IMR-90 (cell line): Measurements from ENCODE around the gene HIVEP3. TPM values are rescaled to one million over a fixed set of nuclear protein-coding genes. Genes with fewer than 3 reads are reported as not detected.

Source experiments
- ATAC-seq: fragments of 200-7000 bp; cut with Tn5 transposase; 2 replicates; pipeline ENCODE4 v1.9.1; 2020; ENCODE audit warnings: low read depth, mild to moderate bottlenecking, moderate library complexity
- BruUV-seq: library from RNA; stranded (reverse); fragments of 400-500 nt; replicated peaks from 2 replicates; lab custom pipeline; 2021; lab: Mats Ljungman, UMichigan
- CTCF ChIA-PET: fragments of 300-600 bp; formaldehyde crosslinking; extraction: SDS; loops from one replicate; lab custom pipeline; 2021; ENCODE audit warnings: antibody characterized with exemption; lab: Yijun Ruan, JAX
- POLR2A ChIA-PET: fragments of 300-600 bp; sonication (Branson Sonifier 250); formaldehyde crosslinking; loops from one replicate; lab custom pipeline; 2022; ENCODE audit warnings: antibody characterized with exemption; ENCODE audit not compliant: unreplicated experiment; lab: Charles Lee
- DNase-seq: peaks from one replicate; pipeline ENCODE4 v3.0.0; 2013
- H2AFZ ChIP-seq: replicated peaks from 2 replicates; pipeline ENCODE3; 2013; ENCODE audit warnings: low read length, mild to moderate bottlenecking; ENCODE audit not compliant: poor library complexity
- H2AK5ac ChIP-seq: 2 replicates; pipeline ENCODE4 v1.6.1; 2013; ENCODE audit warnings: low read depth, low read length, inconsistent platforms
- H2AK9ac ChIP-seq: replicated peaks from 2 replicates; pipeline ENCODE3; 2013; ENCODE audit warnings: mild to moderate bottlenecking, low read depth, low read length, moderate library complexity; ENCODE audit not compliant: poor library complexity
- H2BK120ac ChIP-seq: 2 replicates; pipeline ENCODE4 v1.6.1; 2013; ENCODE audit warnings: low read depth, low read length, inconsistent platforms
- H2BK15ac ChIP-seq: 3 replicates; pipeline ENCODE4 v1.6.1; 2013; ENCODE audit warnings: low read depth, low read length, inconsistent platforms
- H2BK20ac ChIP-seq: 2 replicates; pipeline ENCODE4 v1.6.1; 2013; ENCODE audit warnings: low read depth, mild to moderate bottlenecking, inconsistent platforms, low read length, moderate library complexity
- H2BK5ac ChIP-seq: 2 replicates; pipeline ENCODE4 v1.6.1; 2013; ENCODE audit warnings: mild to moderate bottlenecking, low read depth, low read length, inconsistent platforms; ENCODE audit not compliant: poor library complexity, severe bottlenecking
- H3K14ac ChIP-seq: replicated peaks from 2 replicates; pipeline ENCODE4 v1.6.1; 2013; ENCODE audit warnings: low read depth, low read length, inconsistent platforms
- H3K18ac ChIP-seq: 2 replicates; pipeline ENCODE4 v1.6.1; 2013; ENCODE audit warnings: low read depth, low read length, control low read depth
- H3K23ac ChIP-seq: 2 replicates; pipeline ENCODE4 v1.6.1; 2013; ENCODE audit warnings: low read depth, low read length, inconsistent platforms
- H3K27ac ChIP-seq: 2 replicates; pipeline ENCODE4 v1.5.1; 2013; ENCODE audit warnings: mild to moderate bottlenecking, control low read depth, low read length; ENCODE audit not compliant: insufficient read depth
- H3K27me3 ChIP-seq: 2 replicates; pipeline ENCODE4 v1.6.1; 2013; ENCODE audit warnings: low read length; ENCODE audit not compliant: control insufficient read depth, insufficient read depth
- H3K36me3 ChIP-seq: 2 replicates; pipeline ENCODE4 v1.6.1; 2013; ENCODE audit warnings: low read length, mixed read lengths; ENCODE audit not compliant: control insufficient read depth, insufficient read depth
- H3K4ac ChIP-seq: 2 replicates; pipeline ENCODE4 v1.6.1; 2013; ENCODE audit warnings: low read depth, low read length, inconsistent platforms
- H3K4me1 ChIP-seq: 2 replicates; pipeline ENCODE4 v1.6.1; 2013; ENCODE audit warnings: low read length, mixed read lengths; ENCODE audit not compliant: control insufficient read depth, insufficient read depth
- H3K4me2 ChIP-seq: 2 replicates; pipeline ENCODE4 v1.6.1; 2013; ENCODE audit warnings: low read depth, mild to moderate bottlenecking, control low read depth, low read length, moderate library complexity
- H3K4me3 ChIP-seq: 2 replicates; pipeline ENCODE4 v1.5.1; 2013; ENCODE audit warnings: low read depth, mild to moderate bottlenecking, control low read depth, low read length, moderate library complexity; ENCODE audit not compliant: insufficient read depth
- H3K56ac ChIP-seq: 2 replicates; pipeline ENCODE4 v1.6.1; 2013; ENCODE audit warnings: low read length, inconsistent platforms; ENCODE audit not compliant: insufficient read depth; ENCODE audit errors: extremely low read depth
- H3K79me1 ChIP-seq, 2 experiments: 2 replicates each; pipeline ENCODE4 v1.6.1; 2013; ENCODE audit warnings: low read length in 2 of 2, inconsistent platforms in 1 of 2, low read depth in 1 of 2
- H3K9ac ChIP-seq: 2 replicates; pipeline ENCODE4 v1.6.1; 2013; ENCODE audit warnings: low read depth, low read length, control low read depth
- H3K9me1 ChIP-seq: 2 replicates; pipeline ENCODE4 v1.6.1; 2013; ENCODE audit warnings: low read length, inconsistent platforms; ENCODE audit not compliant: insufficient read depth
- H3K9me3 ChIP-seq: 2 replicates; pipeline ENCODE4 v1.6.1; 2013; ENCODE audit warnings: low read length; ENCODE audit not compliant: control insufficient read depth, insufficient read depth
- H4K20me1 ChIP-seq: 2 replicates; pipeline ENCODE4 v1.6.1; 2013; ENCODE audit warnings: low read length, inconsistent platforms; ENCODE audit not compliant: insufficient read depth
- H4K5ac ChIP-seq: 2 replicates; pipeline ENCODE4 v1.6.1; 2013; ENCODE audit warnings: mild to moderate bottlenecking, low read depth, low read length, control low read depth
- H4K8ac ChIP-seq, 2 experiments: 2 replicates each; pipeline ENCODE4 v1.6.1; 2013; ENCODE audit warnings: low read depth in 2 of 2, low read length in 2 of 2, control low read depth in 1 of 2, inconsistent platforms in 1 of 2
- H4K91ac ChIP-seq: 2 replicates; pipeline ENCODE4 v1.6.1; 2013; ENCODE audit warnings: low read depth, low read length, inconsistent platforms; ENCODE audit not compliant: insufficient read depth
- BHLHE40 ChIP-seq: fragments of 150-350 bp; IDR thresholded peaks from 2 replicates; pipeline ENCODE4 v1.6.1; 2016; ENCODE audit warnings: mild to moderate bottlenecking, low read depth, low read length
- CEBPB ChIP-seq: IDR thresholded peaks from 2 replicates; pipeline ENCODE4 v1.6.1; 2012; ENCODE audit warnings: low read depth, low read length, improper control_type of control experiment
- CHD1 ChIP-seq: IDR thresholded peaks from 2 replicates; pipeline ENCODE4 v1.6.1; 2012; ENCODE audit warnings: low read depth, low read length, improper control_type of control experiment
- FOS ChIP-seq: fragments of 150-350 bp; IDR thresholded peaks from 2 replicates; pipeline ENCODE4 v1.6.1; 2016; ENCODE audit warnings: low read depth, low read length
- MAFK ChIP-seq: IDR thresholded peaks from 2 replicates; pipeline ENCODE4 v1.6.1; 2012; ENCODE audit warnings: low read depth, low read length, improper control_type of control experiment
- MAZ ChIP-seq: IDR thresholded peaks from 2 replicates; pipeline ENCODE4 v1.6.1; 2012; ENCODE audit warnings: low read depth, mild to moderate bottlenecking, low read length, improper control_type of control experiment, moderate library complexity, borderline replicate concordance
- MXI1 ChIP-seq: IDR thresholded peaks from 2 replicates; pipeline ENCODE4 v1.6.1; 2012; ENCODE audit warnings: low read depth, mild to moderate bottlenecking, low read length, moderate library complexity, borderline replicate concordance
- NFE2L2 ChIP-seq: fragments of 150-350 bp; IDR thresholded peaks from 2 replicates; pipeline ENCODE4 v1.6.1; 2016; ENCODE audit warnings: low read depth, mild to moderate bottlenecking, low read length
- POLR2A ChIP-seq: IDR thresholded peaks from 2 replicates; pipeline ENCODE4 v1.6.1; 2012; ENCODE audit warnings: mild to moderate bottlenecking, low read depth, low read length
- RAD21 ChIP-seq: IDR thresholded peaks from 2 replicates; pipeline ENCODE4 v1.6.1; 2012; ENCODE audit warnings: low read length, improper control_type of control experiment
- RFX5 ChIP-seq: IDR thresholded peaks from 2 replicates; pipeline ENCODE4 v1.8.0; 2012; ENCODE audit warnings: low read depth, mild to moderate bottlenecking, low read length, moderate library complexity
- SMC3 ChIP-seq: fragments of 150-350 bp; IDR thresholded peaks from 2 replicates; pipeline ENCODE4 v1.6.1; 2016; ENCODE audit warnings: low read depth, mild to moderate bottlenecking, antibody characterized with exemption, low read length, moderate library complexity
- USF2 ChIP-seq: fragments of 150-350 bp; IDR thresholded peaks from 2 replicates; pipeline ENCODE4 v1.6.1; 2017; ENCODE audit warnings: mild to moderate bottlenecking, antibody characterized with exemption, low read length, low read depth
- WGBS, 2 experiments: methylation state at CpG; one replicate each; pipeline versions ENCODE4 v1.1.5 to v1.1.7; 2013; ENCODE audit warnings: missing lambda C conversion rate in 2 of 2; ENCODE audit not compliant: insufficient read length in 1 of 2; ENCODE audit errors: extremely low coverage in 2 of 2; 5-methylcytosine and 5-hydroxymethylcytosine counted together
- dilution Hi-C: fragments of 300-500 bp; cut with HindIII; formaldehyde crosslinking; loops from one replicate; pipeline ENCODE4 v1.14.3; 2018; ENCODE audit warnings: low sequenced_read_pairs; ENCODE audit not compliant: unreplicated experiment
- in situ Hi-C: fragments of 300-500 bp; cut with MboI; formaldehyde crosslinking; loops from 3 replicates; pipeline ENCODE4 v1.14.3; 2019; ENCODE audit warnings: low sequenced_read_pairs, inconsistent platforms, mixed read lengths
- intact Hi-C: fragments of 100-400 bp; cut with micrococcal nuclease; formaldehyde crosslinking; loops from 2 replicates; pipeline ENCODE4 v1.10.0; 2022
- polyA plus RNA-seq, 3 experiments: library from polyadenylated mRNA; depleted of rRNA; stranded (reverse); fragments of >200 nt; gene quantifications; 2 replicates each; pipeline ENCODE4 v1.2.3, GENCODE V29; 2012; ENCODE audit warnings: low replicate concordance in 1 of 3
- total RNA-seq: library from RNA; depleted of rRNA; stranded (reverse); fragments of >200 nt; gene quantifications from 2 replicates; pipeline ENCODE4 v1.2.3, GENCODE V29; 2012
- TF ChIP-seq, protein P1 (sequence below): fragments of 150-350 bp; IDR thresholded peaks from 2 replicates; pipeline ENCODE4 v1.6.1; 2016; ENCODE audit warnings: low read depth, mild to moderate bottlenecking, low read length, moderate library complexity, borderline replicate concordance

HIVEP3 gene
- total and polyA plus RNA-seq, 2 of the 4 experiments (the other 2 are of a cell fraction): 1.4 to 4.0 TPM

DNA sequence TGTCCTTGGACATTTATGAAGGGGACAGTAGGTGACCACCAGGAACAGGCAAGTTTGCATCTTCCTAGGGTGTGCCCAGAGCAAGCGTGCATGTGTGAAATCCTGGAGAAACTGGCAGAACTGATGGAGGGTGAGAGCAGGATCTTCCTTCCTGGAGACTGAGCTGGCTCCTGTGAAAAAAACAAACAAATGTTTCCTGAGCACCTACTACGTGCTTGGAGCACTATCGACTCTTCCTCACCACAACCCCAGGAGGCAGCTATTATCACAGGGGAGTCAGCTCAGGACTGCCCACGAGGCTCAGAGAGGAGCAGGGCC, 432.7 kb downstream of the HIVEP3 start (continued):
- no peak for TF ChIP-seq RAD21
- no peak for TF ChIP-seq FOS
- no peak for TF ChIP-seq MAFK
- TF ChIP-seq CHD1: no peak

- H3K4me2 ChIP-seq: no peak overlapping the region
- H2AFZ ChIP-seq: peak overlapping the region; percentile 85
- H3K79me1 ChIP-seq: no peaks in the 10 kb centered on the region
- intact Hi-C loops: no loop called here
- no TSS peak for BruUV-seq
- CTCF ChIA-PET: no interaction called here
- POLR2A ChIA-PET: no interaction called here
- peak overlapping the region; percentile 73 for H3K14ac ChIP-seq
- dilution Hi-C loops: no loop called here
- peak overlapping the region; percentile 56 for H2BK5ac ChIP-seq
- H3K4ac ChIP-seq: peak overlapping the region; percentile 74
- H3K9ac ChIP-seq: no peak overlapping the region
- H3K9me3 ChIP-seq: no peaks in the 10 kb centered on the region
- peaks cover 19% of the 10 kb centered on the region for H3K9me1 ChIP-seq
- H3K27me3 ChIP-seq: no peaks in the 10 kb centered on the region
- H3K4me3 ChIP-seq: no peak overlapping the region
- H2AK5ac ChIP-seq: peak overlapping the region; percentile 84
- H3K36me3 ChIP-seq: no peaks in the 10 kb centered on the region
- no peaks in the 10 kb centered on the region for H4K20me1 ChIP-seq
- H3K23ac ChIP-seq: no peak overlapping the region
- H2BK120ac ChIP-seq: peak overlapping the region; percentile 69
- peak; percentile 40 for ATAC-seq
- H3K27ac ChIP-seq: no peak overlapping the region; the same call in 1 of the 2 replicates
- peak overlapping the region; percentile 48 for H2BK20ac ChIP-seq
- H4K8ac ChIP-seq: peak overlapping the region; percentile 38 to 74; a peak in 3 of 4 replicates
- H3K18ac ChIP-seq: peak overlapping the region; percentile 68; the same call in 1 of the 2 replicates
- H2BK15ac ChIP-seq: peak overlapping the region; percentile 86; the same call in 2 of the 3 replicates
- H4K91ac ChIP-seq: peak overlapping the region; percentile 81
- in situ Hi-C loops: no loop called here
- peak; percentile 79 for DNase-seq
- peak overlapping the region; percentile 16; the same call in 1 of the 2 replicates for H3K56ac ChIP-seq
- H3K4me1 ChIP-seq: peaks cover 39% of the 10 kb centered on the region
- H2AK9ac ChIP-seq: peak overlapping the region; percentile 38
- H4K5ac ChIP-seq: peak overlapping the region; percentile 29; the same call in 1 of the 2 replicates
- WGBS, 2 experiments: 8% methylated on average over 3 of the region's 5 CpGs; no CpG with 5 or more reads in 1 of the 2 experiments
- no peak for TF ChIP-seq NFE2L2
- TF ChIP-seq, protein P1, sequence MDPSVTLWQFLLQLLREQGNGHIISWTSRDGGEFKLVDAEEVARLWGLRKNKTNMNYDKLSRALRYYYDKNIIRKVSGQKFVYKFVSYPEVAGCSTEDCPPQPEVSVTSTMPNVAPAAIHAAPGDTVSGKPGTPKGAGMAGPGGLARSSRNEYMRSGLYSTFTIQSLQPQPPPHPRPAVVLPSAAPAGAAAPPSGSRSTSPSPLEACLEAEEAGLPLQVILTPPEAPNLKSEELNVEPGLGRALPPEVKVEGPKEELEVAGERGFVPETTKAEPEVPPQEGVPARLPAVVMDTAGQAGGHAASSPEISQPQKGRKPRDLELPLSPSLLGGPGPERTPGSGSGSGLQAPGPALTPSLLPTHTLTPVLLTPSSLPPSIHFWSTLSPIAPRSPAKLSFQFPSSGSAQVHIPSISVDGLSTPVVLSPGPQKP: no peak
- no peak for TF ChIP-seq RAD21
- no peak for TF ChIP-seq USF2
- TF ChIP-seq MAFK: no peak
- TF ChIP-seq CHD1: no peak
- no peak for TF ChIP-seq POLR2A
- peak; percentile 50; the same call in 1 of the 2 replicates for TF ChIP-seq CEBPB
- TF ChIP-seq SMC3: no peak
- TF ChIP-seq MXI1: no peak
- TF ChIP-seq BHLHE40: peak; percentile 97
- TF ChIP-seq MAZ: peak; percentile 42; the same call in 1 of the 2 replicates
- TF ChIP-seq RFX5: no peak
These were observed 433.1 kb downstream of the HIVEP3 start for GRCh38 chr1:41485605-41486004.
